OCI-LY7 (cell line): Measurements from ENCODE around the gene SEPSECS. TPM values are rescaled to one million over a fixed set of nuclear protein-coding genes. Genes with fewer than 3 reads are reported as not detected.

ENCODE experiments used
- BruUV-seq: library from RNA; stranded (reverse); fragments of 400-500 nt; replicated peaks from 2 replicates; lab custom pipeline; 2021; lab: Mats Ljungman, UMichigan
- CTCF ChIA-PET: fragments of 300-600 bp; sonication (Branson Sonifier 250); formaldehyde crosslinking; loops from one replicate; lab custom pipeline; 2022; ENCODE audit warnings: antibody characterized with exemption; ENCODE audit not compliant: unreplicated experiment; lab: Charles Lee
- POLR2A ChIA-PET: fragments of 300-600 bp; sonication (Branson Sonifier 250); formaldehyde crosslinking; loops from one replicate; lab custom pipeline; 2022; ENCODE audit warnings: antibody characterized with exemption; lab: Charles Lee
- DNase-seq: peaks from one replicate; pipeline ENCODE4 v3.0.0-alpha.2; 2015; ENCODE audit warnings: low spot score
- H2AFZ ChIP-seq: fragments of 200-600 bp; sonication (generic), shearing (Covaris generic); 2 replicates; pipeline ENCODE4 v1.6.1; 2014; ENCODE audit warnings: mild to moderate bottlenecking, antibody characterized with exemption, low read length, moderate library complexity
- H3K27ac ChIP-seq: fragments of 200-600 bp; sonication (generic); 2 replicates; pipeline ENCODE4 v1.5.1; 2014; ENCODE audit warnings: mixed run types, low read depth, mild to moderate bottlenecking, moderate library complexity, low read length, inconsistent platforms; ENCODE audit not compliant: poor library complexity, severe bottlenecking
- H3K36me3 ChIP-seq: fragments of 200-600 bp; sonication (generic); 2 replicates; pipeline ENCODE4 v1.6.1; 2014; ENCODE audit warnings: mild to moderate bottlenecking, antibody characterized with exemption, low read length, moderate library complexity, mixed read lengths; ENCODE audit not compliant: insufficient read depth
- H3K4me1 ChIP-seq: fragments of 200-600 bp; sonication (generic); 2 replicates; pipeline ENCODE4 v1.5.1; 2014; ENCODE audit warnings: mild to moderate bottlenecking, low read length; ENCODE audit not compliant: insufficient read depth, poor library complexity, severe bottlenecking
- H3K4me2 ChIP-seq: fragments of 200-600 bp; sonication (generic); 2 replicates; pipeline ENCODE4 v1.6.1; 2014; ENCODE audit warnings: mild to moderate bottlenecking, low read length
- H3K4me3 ChIP-seq: fragments of 200-600 bp; sonication (generic); 2 replicates; pipeline ENCODE4 v1.5.1; 2014; ENCODE audit warnings: mild to moderate bottlenecking, low read depth, low read length; ENCODE audit not compliant: poor library complexity, severe bottlenecking
- H3K79me2 ChIP-seq: fragments of 200-600 bp; sonication (generic); 2 replicates; pipeline ENCODE4 v1.6.1; 2016; ENCODE audit warnings: low read depth, mild to moderate bottlenecking, low read length, moderate library complexity, mixed read lengths; ENCODE audit not compliant: insufficient read depth
- H3K9me2 ChIP-seq: fragments of 200-600 bp; sonication (generic); 2 replicates; pipeline ENCODE4 v1.6.1; 2016; ENCODE audit warnings: mild to moderate bottlenecking, low read length, mixed read lengths; ENCODE audit not compliant: insufficient read depth
- H3K9me3 ChIP-seq: fragments of 200-600 bp; sonication (generic); 2 replicates; pipeline ENCODE4 v1.6.1; 2014; ENCODE audit warnings: mild to moderate bottlenecking, mixed run types, low read length, mixed read lengths
- H4K20me1 ChIP-seq: fragments of 200-600 bp; sonication (generic); 2 replicates; pipeline ENCODE4 v1.6.1; 2014; ENCODE audit warnings: mild to moderate bottlenecking, antibody characterized with exemption, low read length, moderate library complexity, mixed read lengths; ENCODE audit not compliant: insufficient read depth
- CTCF ChIP-seq: fragments of 200-600 bp; sonication (generic); conservative IDR thresholded peaks from 2 replicates; pipeline ENCODE4 v1.5.1; 2014; ENCODE audit warnings: mild to moderate bottlenecking, antibody characterized with exemption, low read length, moderate library complexity, mixed read lengths
- EZH2phosphoT487 ChIP-seq: fragments of 200-600 bp; sonication (generic); IDR thresholded peaks from 2 replicates; pipeline ENCODE4 v1.6.1; 2018; ENCODE audit warnings: low read depth, borderline replicate concordance, mild to moderate bottlenecking, mixed run types, antibody characterized with exemption, low read length, moderate library complexity, mixed read lengths
- intact Hi-C: fragments of 100-400 bp; cut with micrococcal nuclease; formaldehyde crosslinking; loops from one replicate; pipeline ENCODE4 v1.10.0; 2022; ENCODE audit not compliant: unreplicated experiment
- total RNA-seq, 2 experiments: library from RNA; depleted of rRNA in 1 of 2; stranded (reverse); fragments of >200 nt in 1 of 2; shearing (Covaris generic) in 1 of 2; gene quantifications; 2 replicates each; pipeline ENCODE4 v1.2.3, GENCODE V29; 2014 to 2022

The SEPSECS gene
- total RNA-seq, 2 experiments from 2014 or later, result 5.0 to 13.0 TPM

- peak overlapping the region; percentile 84 for H3K4me2 ChIP-seq
- H3K36me3 ChIP-seq, result peaks cover 5% of the 10 kb centered on the region
- H3K79me2 ChIP-seq, result peaks cover 39% of the 10 kb centered on the region
- TSS peak; percentile 75 for BruUV-seq
- H3K9me3 ChIP-seq, result no peaks in the 10 kb centered on the region
- H4K20me1 ChIP-seq, result no peaks in the 10 kb centered on the region
- ChIA-PET POLR2A (interaction anchor here (0.6 to 2.7 kb wide), 14 partner anchors 8 to 577 kb away, joined by 3 to 18 read pairs (median 4); partner anchors contain the start of genes DHX15, PI4K2B and ZCCHC4), CTCF (interaction anchor here (1.6 to 1.8 kb wide), 2 partner anchors 17 to 74 kb away, joined by 3 to 5 read pairs; no protein-coding TSS in a partner anchor)
- peak overlapping the region; percentile 69 for H2AFZ ChIP-seq
- intact Hi-C loops, result loop anchor here (1.0 to 5.0 kb wide), 4 partner anchors 74 to 576 kb away; partner anchors contain the start of genes ANAPC4, DHX15, PI4K2B and ZCCHC4
- peak; percentile 19 for DNase-seq
- H3K9me2 ChIP-seq, result no peaks in the 10 kb centered on the region
- no peak for TF ChIP-seq CTCF
- TF ChIP-seq EZH2phosphoT487, result no peak
- peak overlapping the region; percentile 89 for H3K27ac ChIP-seq
- H3K4me3 ChIP-seq, result peak overlapping the region; percentile 75
- H3K4me1 ChIP-seq, result peaks cover 24% of the 10 kb centered on the region
Observed at GRCh38 chr4:25160714-25161592, 704 bp upstream of the SEPSECS start.

- TSS peak; percentile 74 for BruUV-seq
- H3K4me3 ChIP-seq, result peak overlapping the region; percentile 75
- intact Hi-C loops, result no loop called here
Observed at GRCh38 chr4:25158817-25159216, 1.4 kb downstream of the SEPSECS start.

More at GRCh38 chr4:25158817-25159216, 1.4 kb downstream of the SEPSECS start:
- Histone ChIP-seq H3K4me1 (peaks cover 24% of the 10 kb centered on the region), H2AFZ (peak overlapping the region; percentile 69; the same call in 1 of the 2 replicates), H3K4me2 (peak overlapping the region; percentile 84), H4K20me1 (no peaks in the 10 kb centered on the region), H3K36me3 (peaks cover 14% of the 10 kb centered on the region; the same call in 1 of the 2 replicates), H3K79me2 (peaks cover 39% of the 10 kb centered on the region), H3K9me2 (no peaks in the 10 kb centered on the region), H3K9me3 (no peaks in the 10 kb centered on the region), H3K27ac (peak overlapping the region; percentile 89)
- no peak for TF ChIP-seq EZH2phosphoT487
- no peak for TF ChIP-seq CTCF
- DNase-seq, result no peak
- ChIA-PET CTCF (no interaction called here), POLR2A (interaction anchor here (0.6 to 2.7 kb wide), 6 partner anchors 14 to 221 kb away, joined by 3 to 18 read pairs (median 4); partner anchors contain the start of gene PI4K2B)
